ENCODE results near the gene BRWD1.
A peak's percentile ranks its signal among the peaks of the same experiment; 100 is the strongest.

Gene BRWD1

DNA sequence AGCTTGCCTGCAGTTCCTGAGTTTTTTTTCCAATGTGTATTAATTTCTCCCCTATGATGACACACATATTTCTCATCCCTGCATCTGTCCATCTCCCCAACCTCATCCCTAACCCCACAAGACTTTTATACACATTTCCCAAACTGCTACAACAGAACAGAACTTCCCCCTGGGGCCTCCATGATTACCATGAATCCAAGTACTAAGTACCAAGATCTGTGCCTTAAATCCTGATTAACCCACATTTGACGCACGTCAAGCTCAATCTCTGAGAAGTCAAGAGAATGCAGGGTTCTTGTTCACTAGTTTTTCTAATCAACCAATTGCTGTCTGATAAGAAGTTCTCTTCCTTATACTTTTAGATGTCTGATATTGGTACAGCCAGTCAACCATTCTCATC, 25.8 kb upstream of the BRWD1 start:
- Histone ChIP-seq H3K79me2 (ENCODE audit: insufficient read depth, low read length) (no peaks in the 10 kb centered on the region), H3K4me1 (ENCODE audit: insufficient read depth, low read length, severe bottlenecking) (no peaks in the 10 kb centered on the region), H3K4me3 (ENCODE audit: low read depth, low read length, poor library complexity, severe bottlenecking) (no peak overlapping the region), H3K27ac (ENCODE audit: low read depth, low read length, poor library complexity, severe bottlenecking) (peak overlapping the region; percentile 32), H3K36me3 (ENCODE audit: insufficient read depth, low read length) (peaks cover 34% of the 10 kb centered on the region), H3K9ac (ENCODE audit: low read length) (no peak overlapping the region), H3K9me3 (ENCODE audit: low read length) (no peaks in the 10 kb centered on the region), H4K20me1 (ENCODE audit: insufficient read depth, low read length) (no peaks in the 10 kb centered on the region), H3F3A (ENCODE audit: insufficient read depth, low read length) (peaks cover 13% of the 10 kb centered on the region), H3K27me3 (ENCODE audit: insufficient read depth, low read length) (no peaks in the 10 kb centered on the region), H3K4me2 (ENCODE audit: low read length) (no peak overlapping the region), H3K9me2 (ENCODE audit: low read depth, low read length) (no peaks in the 10 kb centered on the region), H2AFZ (ENCODE audit: low read length) (no peak overlapping the region)
- no peak for TF ChIP-seq EZH2 (IDR thresholded peaks at IDR 0.05; ENCODE audit: borderline replicate concordance, low read length)
- TF ChIP-seq, protein P1, sequence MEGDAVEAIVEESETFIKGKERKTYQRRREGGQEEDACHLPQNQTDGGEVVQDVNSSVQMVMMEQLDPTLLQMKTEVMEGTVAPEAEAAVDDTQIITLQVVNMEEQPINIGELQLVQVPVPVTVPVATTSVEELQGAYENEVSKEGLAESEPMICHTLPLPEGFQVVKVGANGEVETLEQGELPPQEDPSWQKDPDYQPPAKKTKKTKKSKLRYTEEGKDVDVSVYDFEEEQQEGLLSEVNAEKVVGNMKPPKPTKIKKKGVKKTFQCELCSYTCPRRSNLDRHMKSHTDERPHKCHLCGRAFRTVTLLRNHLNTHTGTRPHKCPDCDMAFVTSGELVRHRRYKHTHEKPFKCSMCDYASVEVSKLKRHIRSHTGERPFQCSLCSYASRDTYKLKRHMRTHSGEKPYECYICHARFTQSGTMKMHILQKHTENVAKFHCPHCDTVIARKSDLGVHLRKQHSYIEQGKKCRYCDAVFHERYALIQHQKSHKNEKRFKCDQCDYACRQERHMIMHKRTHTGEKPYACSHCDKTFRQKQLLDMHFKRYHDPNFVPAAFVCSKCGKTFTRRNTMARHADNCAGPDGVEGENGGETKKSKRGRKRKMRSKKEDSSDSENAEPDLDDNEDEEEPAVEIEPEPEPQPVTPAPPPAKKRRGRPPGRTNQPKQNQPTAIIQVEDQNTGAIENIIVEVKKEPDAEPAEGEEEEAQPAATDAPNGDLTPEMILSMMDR (IDR thresholded peaks at IDR 0.05; ENCODE audit: low read length): no peak

DNA sequence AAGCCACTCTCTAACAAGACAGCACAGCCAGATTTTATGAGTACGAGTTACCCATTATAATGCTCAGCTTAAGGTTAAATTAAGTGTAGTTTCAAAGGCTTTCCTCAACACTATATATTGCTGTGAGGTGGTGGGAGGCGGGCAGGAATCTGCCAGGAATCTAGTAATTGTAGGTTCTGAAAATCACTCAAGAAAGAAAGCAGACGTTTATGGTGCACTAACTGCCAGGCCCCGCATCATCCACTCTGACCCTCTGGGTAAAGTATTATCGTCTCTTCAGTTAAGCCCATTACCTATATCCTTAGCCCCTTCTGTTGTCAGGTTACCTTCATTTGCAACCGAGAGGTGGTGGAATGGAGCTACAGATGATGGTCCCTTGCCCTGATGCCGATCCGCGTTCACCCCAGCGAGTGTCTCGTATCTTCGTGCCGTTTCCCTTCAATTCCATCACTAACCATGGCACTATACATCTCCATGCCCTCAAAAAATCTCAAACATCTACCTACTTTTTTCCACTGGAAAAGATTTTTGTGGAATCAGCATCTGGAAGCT, 23.1 kb upstream of the BRWD1 start:
- Histone ChIP-seq H3K27ac (ENCODE audit: low read depth, low read length, poor library complexity, severe bottlenecking) (no peak overlapping the region), H4K20me1 (ENCODE audit: insufficient read depth, low read length) (no peaks in the 10 kb centered on the region), H3K9me2 (ENCODE audit: low read depth, low read length) (no peaks in the 10 kb centered on the region), H3K36me3 (ENCODE audit: insufficient read depth, low read length) (peaks cover 12% of the 10 kb centered on the region), H3K9me3 (ENCODE audit: low read length) (no peaks in the 10 kb centered on the region), H3K4me2 (ENCODE audit: low read length) (no peak overlapping the region), H3K27me3 (ENCODE audit: insufficient read depth, low read length) (no peaks in the 10 kb centered on the region), H3K9ac (ENCODE audit: low read length) (no peak overlapping the region), H2AFZ (ENCODE audit: low read length) (no peak overlapping the region), H3K4me3 (ENCODE audit: low read depth, low read length, poor library complexity, severe bottlenecking) (no peak overlapping the region), H3K4me1 (ENCODE audit: insufficient read depth, low read length, severe bottlenecking) (peaks cover 11% of the 10 kb centered on the region), H3K79me2 (ENCODE audit: insufficient read depth, low read length) (no peaks in the 10 kb centered on the region), H3F3A (ENCODE audit: insufficient read depth, low read length) (peaks cover 13% of the 10 kb centered on the region)
- TF ChIP-seq, protein P1 (IDR thresholded peaks at IDR 0.05; ENCODE audit: low read length): no peak
- no peak for TF ChIP-seq EZH2 (IDR thresholded peaks at IDR 0.05; ENCODE audit: borderline replicate concordance, low read length)

GRCh38 chr21:39334611-39335010, 21.2 kb upstream of the BRWD1 start:
- Histone ChIP-seq H3K27ac (ENCODE audit: low read depth, low read length, poor library complexity, severe bottlenecking) (no peak overlapping the region), H4K20me1 (ENCODE audit: insufficient read depth, low read length) (no peaks in the 10 kb centered on the region)
- TF ChIP-seq, protein P1 (IDR thresholded peaks at IDR 0.05; ENCODE audit: low read length): no peak
- no peak for TF ChIP-seq EZH2 (IDR thresholded peaks at IDR 0.05; ENCODE audit: borderline replicate concordance, low read length)

More at GRCh38 chr21:39334611-39335010, 21.2 kb upstream of the BRWD1 start:
- no peak overlapping the region for H3K9ac ChIP-seq (ENCODE audit: low read length)
- no peak overlapping the region for H2AFZ ChIP-seq (ENCODE audit: low read length)
- H3K4me1 ChIP-seq (ENCODE audit: insufficient read depth, low read length, severe bottlenecking): peaks cover 13% of the 10 kb centered on the region
- no peaks in the 10 kb centered on the region for H3K79me2 ChIP-seq (ENCODE audit: insufficient read depth, low read length)
- H3F3A ChIP-seq (ENCODE audit: insufficient read depth, low read length): peaks cover 10% of the 10 kb centered on the region
- no peaks in the 10 kb centered on the region for H3K9me2 ChIP-seq (ENCODE audit: low read depth, low read length)
- H3K27me3 ChIP-seq (ENCODE audit: insufficient read depth, low read length): no peaks in the 10 kb centered on the region
- H3K4me3 ChIP-seq (ENCODE audit: low read depth, low read length, poor library complexity, severe bottlenecking): no peak overlapping the region
- H3K9me3 ChIP-seq (ENCODE audit: low read length): no peaks in the 10 kb centered on the region
- no peak overlapping the region for H3K4me2 ChIP-seq (ENCODE audit: low read length)
- no peaks in the 10 kb centered on the region for H3K36me3 ChIP-seq (ENCODE audit: insufficient read depth, low read length)

Measured in OCI-LY1 (cell line).